NCI-H524 (cell line): ENCODE data around the gene DPP6.

Experiments
- DNase-seq, 2 experiments: peaks; one replicate each; lab custom pipeline; 2025; lab: John Stamatoyannopoulos, UW

Gene DPP6

DNA sequence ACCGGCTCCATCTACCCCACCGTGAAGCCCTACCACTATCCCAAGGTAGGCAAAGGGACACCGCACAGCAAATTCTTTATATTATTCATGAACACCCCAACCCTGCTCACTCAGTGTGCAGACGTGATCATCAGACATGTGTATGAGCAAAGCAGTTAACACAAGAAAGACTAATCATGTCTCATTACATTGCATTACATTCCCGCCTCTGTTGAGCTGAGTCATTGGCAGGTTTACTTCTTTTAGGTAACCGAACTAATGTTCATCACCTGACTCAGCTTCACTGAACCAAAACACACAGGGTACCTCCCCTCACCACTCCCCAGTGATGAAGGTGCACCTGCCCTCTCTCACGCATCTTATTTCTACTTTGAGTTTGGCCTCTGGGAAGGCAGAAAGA, 717.3 kb downstream of the DPP6 start:
- no peak for DNase-seq

DNA sequence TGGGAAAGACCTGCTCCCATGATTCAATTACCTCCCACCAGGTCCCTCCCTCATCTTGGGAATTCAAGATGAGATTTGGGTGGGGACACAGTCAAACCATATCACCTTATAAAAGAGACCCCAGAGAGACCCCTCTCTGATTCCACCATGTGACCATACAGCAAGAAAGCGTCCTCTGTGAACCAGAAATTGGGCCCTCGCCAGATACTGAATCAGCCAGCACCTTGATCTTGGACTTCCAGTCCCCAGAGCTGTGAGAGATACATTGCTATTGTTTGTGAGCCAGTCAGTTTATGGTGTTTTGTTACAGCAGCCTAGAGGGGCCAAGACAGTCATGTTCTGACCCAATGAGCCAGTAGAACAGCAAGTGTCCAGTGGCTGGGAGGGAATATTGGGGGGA, 718.2 kb downstream of the DPP6 start:
- no peak for DNase-seq

- no peak for DNase-seq
Measured at GRCh38 chr7:154770962-154771361, 718.8 kb downstream of the DPP6 start.

GRCh38 chr7:154774303-154774969, 722.2 kb downstream of the DPP6 start:
- no peak for DNase-seq

DNA sequence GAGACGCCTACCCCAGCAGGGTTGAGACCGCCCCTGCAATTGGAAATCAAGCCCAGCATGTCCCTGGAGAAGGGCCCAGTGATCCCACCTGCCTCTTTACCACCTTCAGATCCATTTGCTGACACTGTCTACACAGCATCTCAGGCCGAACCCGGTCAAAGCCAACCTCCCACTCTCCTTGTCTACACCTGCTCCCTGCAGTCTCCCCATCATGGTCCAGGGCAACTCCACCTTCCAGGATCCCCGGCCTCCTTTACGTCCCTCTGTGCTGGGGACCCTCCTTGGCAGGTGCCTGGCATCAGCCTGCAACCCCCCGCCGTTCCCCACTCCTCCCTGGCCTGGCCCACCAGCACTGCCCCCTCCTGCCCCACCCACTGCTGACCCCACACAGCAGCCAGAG, 723.5 kb downstream of the DPP6 start:
- no peak for DNase-seq

DNA sequence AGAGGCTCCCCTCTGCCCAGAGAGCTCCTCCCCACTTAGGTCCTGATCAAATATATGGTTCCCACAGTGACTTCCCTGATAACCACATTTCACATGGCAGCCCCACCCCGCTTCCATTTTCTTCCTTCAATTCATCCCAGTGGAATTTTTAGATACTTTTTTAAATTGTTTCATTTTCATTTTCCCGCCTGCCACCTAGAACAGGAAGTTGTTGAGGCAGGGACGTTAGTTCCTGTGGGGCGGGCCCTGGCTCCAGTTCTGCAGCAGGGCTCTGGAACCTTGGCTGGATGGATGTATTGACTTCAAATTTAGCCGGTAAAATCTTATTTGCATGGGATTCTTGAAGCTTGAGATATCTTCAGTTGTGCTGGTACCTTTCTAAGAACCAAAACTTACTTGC, 724.2 kb downstream of the DPP6 start:
- no peak for DNase-seq

- peak in 1 of 2 experiments; percentile 23 for DNase-seq
Measured at GRCh38 chr7:154777023-154777422, 724.8 kb downstream of the DPP6 start.

GRCh38 chr7:154777489-154777888, 725.3 kb downstream of the DPP6 start:
- DNase-seq: no peak

DNA sequence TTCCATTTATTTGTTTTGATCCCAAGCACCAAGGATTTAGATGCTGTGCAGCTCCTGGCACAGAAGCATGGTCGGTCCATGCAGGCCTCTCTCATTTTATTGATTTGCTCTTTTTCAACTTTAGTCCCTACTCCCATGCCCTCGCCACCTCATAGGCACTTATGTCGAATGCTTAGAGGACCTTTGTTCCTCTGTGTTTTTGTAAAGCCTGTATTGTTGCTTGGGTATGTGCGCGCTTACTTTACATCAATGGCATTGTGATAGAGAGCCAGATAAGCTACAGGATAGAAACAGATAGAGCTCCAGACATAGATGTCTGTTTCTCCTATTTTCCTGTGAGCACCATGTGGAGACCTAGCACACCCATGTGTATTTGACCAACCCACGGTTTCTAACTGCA, 725.7 kb downstream of the DPP6 start:
- DNase-seq: no peak

- no peak for DNase-seq
Measured at GRCh38 chr7:154781369-154782303, 729.4 kb downstream of the DPP6 start.

GRCh38 chr7:154783281-154783909, 731.2 kb downstream of the DPP6 start:
- DNase-seq: no peak

- no peak for DNase-seq
Measured at GRCh38 chr7:154785898-154786297, 733.7 kb downstream of the DPP6 start.

DNA sequence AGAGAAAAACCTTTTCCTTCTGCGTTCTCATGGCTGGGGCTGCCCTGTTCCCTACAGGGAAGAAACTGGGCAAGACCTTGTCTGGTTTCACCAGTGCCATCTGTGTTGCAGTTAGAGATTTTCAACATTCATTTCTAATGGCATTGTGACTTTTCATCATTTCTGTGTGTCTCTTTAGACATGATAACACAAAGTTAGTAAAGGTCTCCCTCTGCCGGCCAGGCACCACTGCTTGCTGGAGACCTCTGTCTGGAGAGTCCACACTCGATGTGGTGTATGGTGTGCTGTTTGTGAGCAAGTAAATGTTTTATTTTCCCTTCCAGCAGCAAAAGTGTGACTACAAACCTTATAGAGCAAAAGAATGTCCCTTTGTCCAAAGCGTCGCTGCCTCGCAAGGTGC, 737.2 kb downstream of the DPP6 start:
- peak in 1 of 2 experiments; percentile 3 for DNase-seq

GRCh38 chr7:154791611-154792010, 739.4 kb downstream of the DPP6 start:
- DNase-seq: no peak

GRCh38 chr7:154792436-154793055, 740.3 kb downstream of the DPP6 start:
- DNase-seq: peak in 1 of 2 experiments; percentile 34

GRCh38 chr7:154794147-154794780, 742.1 kb downstream of the DPP6 start:
- no peak for DNase-seq

DNA sequence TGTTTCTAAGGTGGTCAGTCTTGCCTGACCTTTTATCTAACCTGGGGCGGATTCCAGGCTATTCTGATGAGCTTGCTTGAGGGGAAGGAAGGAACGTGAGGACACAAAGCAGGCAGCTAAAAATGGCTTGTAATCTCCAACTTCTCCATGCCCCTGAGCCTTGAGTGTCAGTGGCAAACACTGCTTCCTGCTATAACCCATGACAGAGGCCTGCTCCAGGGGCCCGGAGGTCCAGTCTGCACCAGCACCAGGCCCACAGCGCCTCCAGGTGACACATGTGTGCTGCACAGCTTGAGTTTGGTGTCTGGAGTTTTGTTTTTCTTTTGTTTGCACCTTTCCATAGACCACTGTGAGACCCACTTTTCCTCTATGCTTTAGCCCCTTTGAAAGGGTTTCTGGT, 742.8 kb downstream of the DPP6 start:
- no peak for DNase-seq

DNA sequence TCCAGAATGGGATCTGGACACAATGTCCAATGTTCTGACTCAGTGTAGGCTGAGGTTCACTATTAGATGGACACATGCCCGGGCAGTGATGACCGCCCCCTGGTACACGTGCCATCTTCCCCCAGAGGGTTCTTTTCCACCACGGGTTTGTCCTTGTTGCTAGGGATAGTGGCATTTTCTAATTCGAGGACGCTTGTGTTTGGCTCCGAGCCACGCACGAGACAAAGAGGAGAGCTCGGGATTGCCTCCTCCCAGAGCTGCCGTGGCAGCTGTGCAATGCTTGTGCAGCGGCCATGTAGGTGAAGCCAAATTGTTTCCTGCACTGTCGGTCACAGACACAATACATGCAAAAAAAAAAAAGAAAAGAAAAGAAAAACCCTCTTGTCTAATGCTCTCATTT, 743.2 kb downstream of the DPP6 start:
- DNase-seq: no peak

DNA sequence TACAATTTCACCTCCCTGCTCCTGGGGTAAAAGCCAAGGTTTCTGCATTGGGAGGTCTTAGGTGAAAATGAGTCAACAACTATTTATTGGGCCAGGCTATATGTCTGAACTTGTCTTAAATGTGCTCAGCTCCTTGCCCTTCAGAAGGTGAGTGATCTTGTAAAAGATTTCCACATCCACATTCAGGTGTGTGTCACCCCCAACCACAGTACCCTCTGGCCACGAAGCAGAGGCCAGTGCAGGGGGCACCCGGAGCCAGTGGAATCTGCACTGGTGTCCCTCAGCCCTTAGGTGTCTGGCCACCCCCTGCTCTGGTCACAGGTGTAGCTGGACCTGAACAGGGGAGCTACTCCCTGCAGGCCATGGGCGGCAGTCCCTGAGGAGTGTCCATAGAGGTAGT, 752.3 kb downstream of the DPP6 start:
- DNase-seq: no peak

DNA sequence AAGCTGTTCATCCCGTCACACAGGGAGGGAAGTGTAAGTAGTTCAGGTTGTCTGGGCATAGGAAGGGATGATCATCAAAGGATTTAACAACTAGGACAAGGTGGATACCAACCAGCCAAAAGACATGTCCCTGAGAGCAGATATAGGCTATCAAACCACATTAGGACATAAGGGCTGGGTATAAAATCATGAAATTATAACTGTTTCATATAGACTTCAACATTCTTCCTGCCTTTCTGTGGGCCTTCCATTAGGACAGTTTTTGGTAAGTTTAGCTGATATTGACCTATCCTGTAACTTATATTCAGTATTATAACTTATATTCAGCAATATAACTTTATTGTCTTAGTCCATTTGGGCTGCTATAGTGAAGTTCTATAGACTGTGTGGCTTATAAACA, 759.8 kb downstream of the DPP6 start:
- no peak for DNase-seq

- DNase-seq: no peak
Measured at GRCh38 chr7:154817224-154817896, 765.2 kb downstream of the DPP6 start.
